Measurements from ENCODE around the gene TEX26. TPM values are rescaled to one million over a fixed set of nuclear protein-coding genes. Genes with fewer than 3 reads are reported as not detected.

Gene TEX26
- polyA plus RNA-seq, 1 of the 3 experiments (the other 2 are of a cell fraction) = not detected

- no peak for TF ChIP-seq FOSL2 (IDR thresholded peaks at IDR 0.05; ENCODE audit: borderline replicate concordance, low read depth)
- TF ChIP-seq NRF1 (IDR thresholded peaks at IDR 0.05; ENCODE audit: low read depth, low read length) = no peak
- no peak for TF ChIP-seq REST (IDR thresholded peaks at IDR 0.05; ENCODE audit: low read depth, low read length)
- no peak for TF ChIP-seq MXI1 (IDR thresholded peaks at IDR 0.05; ENCODE audit: low read depth, low read length)
- TF ChIP-seq GATA2 (CRISPR knock-in tag; IDR thresholded peaks at IDR 0.05) = no peak
- TF ChIP-seq, protein P1, sequence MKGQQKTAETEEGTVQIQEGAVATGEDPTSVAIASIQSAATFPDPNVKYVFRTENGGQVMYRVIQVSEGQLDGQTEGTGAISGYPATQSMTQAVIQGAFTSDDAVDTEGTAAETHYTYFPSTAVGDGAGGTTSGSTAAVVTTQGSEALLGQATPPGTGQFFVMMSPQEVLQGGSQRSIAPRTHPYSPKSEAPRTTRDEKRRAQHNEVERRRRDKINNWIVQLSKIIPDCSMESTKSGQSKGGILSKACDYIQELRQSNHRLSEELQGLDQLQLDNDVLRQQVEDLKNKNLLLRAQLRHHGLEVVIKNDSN (IDR thresholded peaks at IDR 0.05; ENCODE audit: borderline replicate concordance, low read depth) = no peak
- TF ChIP-seq CHD2 (IDR thresholded peaks at IDR 0.05; ENCODE audit: low read length, partially characterized antibody) = no peak
- H3K4me3 ChIP-seq (ENCODE audit: low read depth in 2 of 2, low read length in 1 of 2) = no peak overlapping the region
- WGBS (ENCODE audit: low lambda C conversion rate) = 42% methylated on average over 2 of the region's 2 CpGs
- H3F3A ChIP-seq (replicated peaks; ENCODE audit: insufficient read depth) = no peaks in the 10 kb centered on the region
- ChIA-PET CTCF (interaction anchor here (0.8 to 1.6 kb wide), 3 partner anchors 42 to 104 kb away, joined by 4 to 5 read pairs (median 5); no protein-coding TSS in a partner anchor), POLR2A (no interaction called here)
- peak overlapping the region; percentile 1; the same call in 1 of the 2 replicates for H3K4me2 ChIP-seq
- H3K27me3 ChIP-seq (ENCODE audit: insufficient read depth) = no peaks in the 10 kb centered on the region
- no peaks in the 10 kb centered on the region for H4K20me1 ChIP-seq (ENCODE audit: insufficient read depth)
- no peak for DNase-seq
- H2AFZ ChIP-seq (ENCODE audit: low read depth) = no peak overlapping the region
- no peaks in the 10 kb centered on the region for H3K9me3 ChIP-seq
- no peak overlapping the region for H3K9ac ChIP-seq
- H3K4me1 ChIP-seq (ENCODE audit: control insufficient read depth in 1 of 2, insufficient read depth in 2 of 2, low read depth in 1 of 2, low read length in 1 of 2) = peaks cover 0 to 14% of the 10 kb centered on the region in 2 experiments; a peak in 1 of 4 replicates
- no peaks in the 10 kb centered on the region for H3K36me3 ChIP-seq (replicated peaks in 1 of 2; ENCODE audit: control insufficient read depth in 1 of 2, insufficient read depth in 2 of 2, low read length in 1 of 2)
- H3K79me2 ChIP-seq (ENCODE audit: insufficient read depth) = no peaks in the 10 kb centered on the region
- 0 out of 4 replicates have a peak overlapping the region, but pooled peaks of 1 of the 2 experiments have one; percentile 6 for H3K27ac ChIP-seq (ENCODE audit: low read depth in 2 of 2, low read length in 1 of 2)
- no peaks in the 10 kb centered on the region for H3K9me2 ChIP-seq
These were observed 39.1 kb downstream of the TEX26 start for GRCh38 chr13:30971575-30971974.

DNA sequence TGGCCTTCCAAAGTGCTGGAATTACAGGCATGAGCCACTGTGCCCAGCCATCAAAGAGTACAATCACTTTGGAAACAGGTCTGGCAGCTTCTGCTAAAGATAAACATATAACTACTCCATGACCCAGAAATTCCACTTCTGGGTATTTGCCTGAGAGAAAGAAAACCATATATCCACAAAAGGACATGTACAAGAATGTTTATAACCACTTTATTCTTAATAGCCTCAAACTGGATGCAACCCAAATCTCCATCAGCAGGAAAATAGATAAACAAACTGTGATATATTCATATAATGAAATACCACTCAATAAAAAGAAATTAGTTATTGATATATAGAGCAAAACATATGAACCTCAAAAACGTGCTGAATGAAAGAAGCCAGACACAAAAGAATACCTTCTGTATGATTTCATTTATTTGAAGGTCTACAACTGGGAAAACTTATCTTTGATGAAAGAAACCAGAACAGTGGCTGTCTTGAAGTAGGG lies 40.5 kb downstream of the TEX26 start:
- ChIA-PET CTCF (no interaction called here), POLR2A (no interaction called here)
- DNase-seq = no peak
- Histone ChIP-seq H3K36me3 (replicated peaks in 1 of 2; ENCODE audit: control insufficient read depth in 1 of 2, insufficient read depth in 2 of 2, low read length in 1 of 2) (no peaks in the 10 kb centered on the region), H3K9ac (no peak overlapping the region), H3K4me3 (ENCODE audit: low read depth in 2 of 2, low read length in 1 of 2) (no peak overlapping the region), H4K20me1 (ENCODE audit: insufficient read depth) (no peaks in the 10 kb centered on the region), H3K79me2 (ENCODE audit: insufficient read depth) (no peaks in the 10 kb centered on the region), H3K9me3 (no peaks in the 10 kb centered on the region), H3K27me3 (ENCODE audit: insufficient read depth) (no peaks in the 10 kb centered on the region), H3F3A (replicated peaks; ENCODE audit: insufficient read depth) (peaks cover under 1% of the 10 kb centered on the region), H3K4me2 (no peak overlapping the region), H3K9me2 (no peaks in the 10 kb centered on the region), H2AFZ (ENCODE audit: low read depth) (no peak overlapping the region), H3K27ac (ENCODE audit: low read depth in 2 of 2, low read length in 1 of 2) (no peak overlapping the region), H3K4me1 (ENCODE audit: control insufficient read depth in 1 of 2, insufficient read depth in 2 of 2, low read depth in 1 of 2, low read length in 1 of 2) (peaks cover 0 to 14% of the 10 kb centered on the region in 2 experiments; a peak in 1 of 4 replicates)
- TF ChIP-seq TCF12 (IDR thresholded peaks at IDR 0.05) = peak; percentile 68
- TF ChIP-seq POLR2AphosphoS5 (IDR thresholded peaks at IDR 0.05; ENCODE audit: low read depth, low read length) = no peak
- WGBS (ENCODE audit: low lambda C conversion rate) = 2% methylated on average over 1 of the region's 1 CpG

Data from SK-N-SH (cell line).